Ammon's horn (tissue), 1 donor: ENCODE results near the gene ZEB1.
"Not testable (repeated sequence)": the region's sequence is repeated elsewhere in the genome, so short reads cannot be mapped to it uniquely, and the experiment has no call there.

ENCODE experiments used
- DNase-seq: peaks from one replicate; pipeline ENCODE4 v3.0.0-alpha.2; 2016; ENCODE audit warnings: low spot score

Gene ZEB1

GRCh38 chr10:31508882-31509281 lies 189.9 kb downstream of the ZEB1 start:
- DNase-seq: no peak

- no peak for DNase-seq
Observed at GRCh38 chr10:31509989-31510388, 191.0 kb downstream of the ZEB1 start.

GRCh38 chr10:31515116-31515515 lies 196.1 kb downstream of the ZEB1 start:
- no peak for DNase-seq

GRCh38 chr10:31515819-31516402 lies 196.9 kb downstream of the ZEB1 start:
- no peak for DNase-seq

GRCh38 chr10:31520986-31521831 lies 202.2 kb downstream of the ZEB1 start:
- no peak for DNase-seq

- no peak for DNase-seq
Observed at GRCh38 chr10:31522820-31523219, 203.8 kb downstream of the ZEB1 start.

GRCh38 chr10:31524460-31524859 lies 205.4 kb downstream of the ZEB1 start:
- no peak for DNase-seq

- DNase-seq: no peak
Observed at GRCh38 chr10:31526178-31526577, 207.2 kb downstream of the ZEB1 start.

- no peak for DNase-seq
Observed at GRCh38 chr10:31526681-31527080, 207.7 kb downstream of the ZEB1 start.

GRCh38 chr10:31528831-31529230 lies 209.8 kb downstream of the ZEB1 start:
- DNase-seq: no peak

GRCh38 chr10:31536302-31536701 lies 217.3 kb downstream of the ZEB1 start:
- DNase-seq: no peak

GRCh38 chr10:31549896-31550295 lies 230.9 kb downstream of the ZEB1 start:
- DNase-seq: no peak

GRCh38 chr10:31554556-31554955 lies 235.5 kb downstream of the ZEB1 start:
- DNase-seq: no peak

- no peak for DNase-seq
Observed at GRCh38 chr10:31557854-31558253, 238.8 kb downstream of the ZEB1 start.

- DNase-seq: not testable (repeated sequence)
Observed at GRCh38 chr10:31568252-31568861, 249.3 kb downstream of the ZEB1 start.

- DNase-seq: no peak
Observed at GRCh38 chr10:31574577-31574976, 255.6 kb downstream of the ZEB1 start.

GRCh38 chr10:31578181-31578852 lies 259.3 kb downstream of the ZEB1 start:
- no peak for DNase-seq

GRCh38 chr10:31578951-31579350 lies 259.9 kb downstream of the ZEB1 start:
- no peak for DNase-seq
